A549 (cell line): ENCODE results near the gene PSORS1C1. TPM values are rescaled to one million over a fixed set of nuclear protein-coding genes. Genes with fewer than 3 reads are reported as not detected.

Source experiments
- ATAC-seq, 2 experiments: fragments of 200-7000 bp in 1 of 2; fragments of >200 bp in 1 of 2; cut with Nextera tagmentation in 1 of 2; cut with Tn5 transposase in 1 of 2; 3 replicates each; pipeline versions ENCODE4 v1.8.0 to v1.9.1; 2018 to 2020; ENCODE audit warnings: mild to moderate bottlenecking in 1 of 2, moderate library complexity in 1 of 2
- CTCF ChIA-PET: fragments of 300-600 bp; sonication (Branson Sonifier 250); formaldehyde crosslinking; extraction: SDS; loops from one replicate; lab custom pipeline; 2021; ENCODE audit warnings: antibody characterized with exemption, inconsistent platforms; lab: Yijun Ruan, JAX
- POLR2A ChIA-PET: fragments of 350-600 bp; formaldehyde crosslinking; extraction: SDS; loops from one replicate; lab custom pipeline; 2021; ENCODE audit warnings: antibody characterized with exemption, inconsistent platforms; lab: Yijun Ruan, JAX
- DNase-seq, 2 experiments: peaks; one replicate each; pipeline versions ENCODE4 v3.0.0 to v3.0.0-alpha.2; 2011 to 2016; ENCODE audit warnings: low read depth in 1 of 2, low spot score in 1 of 2
- FAIRE-seq: peaks from 2 replicates; lab custom pipeline; 2011; peaks lifted over from hg19 to GRCh38; lab: Jason Lieb, UNC
- H3K27ac ChIP-seq, 2 experiments: fragments of >200 bp; sonication (Bioruptor Twin); formaldehyde crosslinking; 3 replicates each; pipeline ENCODE4 v1.5.1; 2016 to 2017
- H3K4me1 ChIP-seq: fragments of >200 bp; sonication (Bioruptor Twin); formaldehyde crosslinking; 3 replicates; pipeline ENCODE4 v1.6.1; 2016
- H3K4me2 ChIP-seq: fragments of >200 bp; sonication (Bioruptor Twin); formaldehyde crosslinking; 3 replicates; pipeline ENCODE4 v1.6.1; 2016
- H3K4me3 ChIP-seq: fragments of >200 bp; sonication (Bioruptor Twin); formaldehyde crosslinking; 3 replicates; pipeline ENCODE4 v1.5.1; 2016
- H3K9me3 ChIP-seq: fragments of >200 bp; sonication (Bioruptor Twin); formaldehyde crosslinking; 3 replicates; pipeline ENCODE4 v1.6.1; 2016
- CBX2 ChIP-seq: fragments of 200-600 bp; sonication (generic); IDR thresholded peaks from 2 replicates; pipeline ENCODE4 v1.6.1; 2016; ENCODE audit warnings: low read depth, mild to moderate bottlenecking, borderline replicate concordance
- CEBPB ChIP-seq, 2 experiments: fragments of >200 bp in 1 of 2; sonication (Bioruptor Twin) in 1 of 2; formaldehyde crosslinking in 1 of 2; IDR thresholded peaks; 2 replicates each; pipeline ENCODE4 v1.6.1; 2012 to 2016
- EHF ChIP-seq: fragments of 250-450 bp; sonication (Bioruptor Pico); IDR thresholded peaks from 2 replicates; pipeline ENCODE4 v1.5.0; 2020; ENCODE audit warnings: mild to moderate bottlenecking
- ELK1 ChIP-seq: fragments of 150-350 bp; IDR thresholded peaks from 2 replicates; pipeline ENCODE4 v1.6.1; 2014; ENCODE audit warnings: low read depth, mild to moderate bottlenecking, low read length
- EP300 ChIP-seq, 2 experiments: fragments of >200 bp; sonication (Bioruptor Twin); formaldehyde crosslinking; IDR thresholded peaks; 2 replicates in 1 of 2; 3 replicates in 1 of 2; pipeline ENCODE4 v1.6.1; 2016 to 2017
- FOSB ChIP-seq: fragments of 250-450 bp; sonication (Bioruptor Pico); IDR thresholded peaks from 2 replicates; pipeline ENCODE4 v1.5.0; 2020; ENCODE audit warnings: mild to moderate bottlenecking, moderate library complexity
- FOSL2 ChIP-seq, 2 experiments: fragments of 450-650 bp in 1 of 2; fragments of >200 bp in 1 of 2; sonication (Bioruptor Twin) in 1 of 2; formaldehyde crosslinking; IDR thresholded peaks; 2 replicates each; pipeline versions ENCODE4 v1.5.0 to v1.6.1; 2016 to 2020; ENCODE audit warnings: mild to moderate bottlenecking in 1 of 2, moderate library complexity in 1 of 2
- GATA3 ChIP-seq: IDR thresholded peaks from 2 replicates; pipeline ENCODE4 v1.6.1; 2012; ENCODE audit warnings: borderline replicate concordance
- HEYL ChIP-seq: fragments of 250-450 bp; sonication (Bioruptor Pico); IDR thresholded peaks from 2 replicates; pipeline ENCODE4 v1.8.0; 2021; ENCODE audit warnings: mild to moderate bottlenecking, moderate library complexity
- HOXA7 ChIP-seq: fragments of 250-450 bp; sonication (Bioruptor Pico); IDR thresholded peaks from 2 replicates; pipeline ENCODE4 v1.5.0; 2020; ENCODE audit warnings: mild to moderate bottlenecking, moderate library complexity
- HOXB13 ChIP-seq: fragments of 250-450 bp; sonication (Bioruptor Pico); IDR thresholded peaks from 2 replicates; pipeline ENCODE4 v1.5.0; 2020; ENCODE audit warnings: low read depth, mild to moderate bottlenecking, moderate library complexity
- HOXB5 ChIP-seq: fragments of 250-450 bp; sonication (Bioruptor Pico); IDR thresholded peaks from 2 replicates; pipeline ENCODE4 v1.5.0; 2020; ENCODE audit warnings: mild to moderate bottlenecking, moderate library complexity
- JUNB ChIP-seq: fragments of >200 bp; sonication (Bioruptor Twin); formaldehyde crosslinking; IDR thresholded peaks from 2 replicates; pipeline ENCODE4 v1.6.1; 2016
- KDM5A ChIP-seq: fragments of 200-600 bp; sonication (generic); IDR thresholded peaks from 2 replicates; pipeline ENCODE4 v1.6.1; 2016; ENCODE audit warnings: antibody characterized with exemption, mild to moderate bottlenecking
- MAFK ChIP-seq: fragments of 450-650 bp; IDR thresholded peaks from 2 replicates; pipeline ENCODE4 v1.6.1; 2014; ENCODE audit not compliant: partially characterized antibody
- MAZ ChIP-seq: fragments of 150-350 bp; IDR thresholded peaks from 2 replicates; pipeline ENCODE4 v1.6.1; 2014; ENCODE audit warnings: antibody characterized with exemption, low read depth, low read length, borderline replicate concordance
- NFE2L2 ChIP-seq: fragments of 150-350 bp; conservative IDR thresholded peaks from 2 replicates; pipeline ENCODE4 v1.6.1; 2014; ENCODE audit warnings: low read length
- POLR2A ChIP-seq: IDR thresholded peaks from 2 replicates; pipeline ENCODE4 v1.6.1; 2012; ENCODE audit warnings: mild to moderate bottlenecking, low read length
- POLR2AphosphoS2 ChIP-seq: conservative IDR thresholded peaks from 2 replicates; pipeline ENCODE4 v1.6.1; 2012; ENCODE audit warnings: low read length, improper control_type of control experiment, inconsistent platforms
- RAD21 ChIP-seq, 2 experiments: fragments of >200 bp in 1 of 2; sonication (Bioruptor Twin) in 1 of 2; formaldehyde crosslinking in 1 of 2; IDR thresholded peaks in 1 of 2; conservative IDR thresholded peaks in 1 of 2; 2 replicates in 1 of 2; 3 replicates in 1 of 2; pipeline ENCODE4 v1.6.1; 2012 to 2018; ENCODE audit warnings: inconsistent platforms in 1 of 2
- RCOR1 ChIP-seq: fragments of 150-350 bp; IDR thresholded peaks from 2 replicates; pipeline ENCODE4 v1.6.1; 2014; ENCODE audit warnings: antibody characterized with exemption, low read length, low read depth
- RNF2 ChIP-seq: fragments of 200-600 bp; sonication (generic); IDR thresholded peaks from 2 replicates; pipeline ENCODE4 v1.6.1; 2016; ENCODE audit warnings: low read depth, mild to moderate bottlenecking, antibody characterized with exemption, moderate library complexity, borderline replicate concordance
- TFCP2L1 ChIP-seq: fragments of 250-450 bp; sonication (Bioruptor Pico); IDR thresholded peaks from 2 replicates; pipeline ENCODE4 v1.5.0; 2021; ENCODE audit warnings: mild to moderate bottlenecking
- ZFP36 ChIP-seq: fragments of 450-650 bp; IDR thresholded peaks from 2 replicates; pipeline ENCODE4 v1.6.1; 2014; ENCODE audit warnings: borderline replicate concordance; ENCODE audit not compliant: partially characterized antibody
- ZSCAN20 ChIP-seq: fragments of 250-450 bp; sonication (Bioruptor Pico); IDR thresholded peaks from 2 replicates; pipeline ENCODE4 v1.8.0; 2022; ENCODE audit warnings: mild to moderate bottlenecking, moderate library complexity
- WGBS: methylation state at CpG from one replicate; pipeline ENCODE4 v1.1.6; 2017; ENCODE audit errors: missing lambda C conversion rate; 5-methylcytosine and 5-hydroxymethylcytosine counted together
- polyA plus RNA-seq, 4 experiments: library from polyadenylated mRNA; depleted of rRNA in 3 of 4; stranded (reverse); fragments of >200 nt; fragmentation: RNase III in 1 of 4; extraction: RNeasy Plus Mini Kit Qiagen cat#74134 plus additional on column Dnase treatment in 1 of 4; gene quantifications; 2 replicates in 3 of 4; 3 replicates in 1 of 4; pipeline ENCODE4 v1.2.3, GENCODE V29; 2011 to 2017
- TF ChIP-seq, protein P1 (sequence below): fragments of >200 bp; sonication (Bioruptor Twin); formaldehyde crosslinking; IDR thresholded peaks from 2 replicates; pipeline ENCODE4 v1.6.1; 2016

PSORS1C1 gene
- polyA plus RNA-seq, 2 of the 4 experiments (the other 2 are of a cell fraction) = 2.3 to 4.3 TPM

GRCh38 chr6:31090275-31090972 lies 24.2 kb upstream of the PSORS1C1 start:
- FAIRE-seq = no peak
- H3K4me3 ChIP-seq = no peak overlapping the region
- no peak overlapping the region for H3K4me2 ChIP-seq
- WGBS = 81% methylated on average over 3 of the region's 3 CpGs
- H3K9me3 ChIP-seq = no peaks in the 10 kb centered on the region
- no peak overlapping the region for H3K27ac ChIP-seq
- peaks cover 22% of the 10 kb centered on the region for H3K4me1 ChIP-seq
- TF ChIP-seq FOSB (CRISPR knock-in tag) (no peak), CEBPB (IDR thresholded peaks at IDR 0.05) (no peak), FOSL2 (IDR thresholded peaks at IDR 0.05) (no peak), FOSL2 (CRISPR knock-in tag; IDR thresholded peaks at IDR 0.05) (no peak), HEYL (no peak), GATA3 (no peak), JUNB (no peak), HOXB13 (CRISPR knock-in tag) (no peak), KDM5A (no peak), MAFK (no peak)
- ATAC-seq = no peak
- ChIA-PET POLR2A (no interaction called here), CTCF (interaction anchor here (0.6 to 2.3 kb wide), 9 partner anchors 9 to 368 kb away, joined by 3 to 10 read pairs (median 5); partner anchors contain the start of gene PSORS1C1)
- DNase-seq = no peak

- CTCF ChIA-PET = interaction anchor here (0.6 to 2.3 kb wide), 6 partner anchors 10 to 369 kb away, joined by 3 to 10 read pairs (median 6); partner anchors contain the start of gene PSORS1C1
- H3K4me1 ChIP-seq = peaks cover 22% of the 10 kb centered on the region
- TF ChIP-seq ZSCAN20 (CRISPR knock-in tag) (no peak), FOSL2 (IDR thresholded peaks at IDR 0.05) (no peak), FOSL2 (CRISPR knock-in tag; IDR thresholded peaks at IDR 0.05) (no peak), POLR2A (no peak), HOXA7 (CRISPR knock-in tag) (no peak), NFE2L2 (no peak), HEYL (no peak), RCOR1 (no peak), CBX2 (no peak), ELK1 (no peak)
- TF ChIP-seq, all 56 proteins: peak for 0
- ATAC-seq (no peak), DNase-seq (no peak), FAIRE-seq (no peak)
- Histone ChIP-seq H3K27ac (no peak overlapping the region), H3K9me3 (no peaks in the 10 kb centered on the region), H3K4me2 (no peak overlapping the region), H3K4me3 (no peak overlapping the region)
- POLR2A ChIA-PET = no interaction called here
- 88% methylated on average over 6 of the region's 6 CpGs for WGBS
Measured at GRCh38 chr6:31090973-31091364, 23.6 kb upstream of the PSORS1C1 start.

DNA sequence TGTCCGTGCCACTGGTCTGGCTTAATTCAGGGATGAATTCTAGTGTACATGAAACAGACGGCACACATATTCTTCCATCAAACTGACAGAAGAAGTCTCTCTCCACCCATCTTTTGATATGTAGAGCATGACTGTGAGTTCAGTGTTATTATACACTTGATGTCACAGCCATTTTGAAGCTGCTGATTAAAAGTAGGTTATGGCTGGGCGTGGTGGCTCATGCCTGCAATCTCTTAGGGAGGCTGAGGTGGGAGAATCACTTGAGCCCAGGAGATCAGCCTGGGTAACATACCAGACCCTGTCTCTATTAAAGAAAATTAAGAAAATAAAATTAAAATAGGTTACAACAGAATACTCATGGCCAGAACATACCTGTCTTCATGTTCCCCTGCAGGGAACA lies 22.9 kb upstream of the PSORS1C1 start:
- FAIRE-seq (no peak), DNase-seq (no peak), ATAC-seq (no peak)
- WGBS = 53% methylated on average over 3 of the region's 3 CpGs
- Histone ChIP-seq H3K27ac (no peak overlapping the region), H3K4me1 (peaks cover 22% of the 10 kb centered on the region), H3K9me3 (no peaks in the 10 kb centered on the region), H3K4me3 (no peak overlapping the region), H3K4me2 (no peak overlapping the region)
- POLR2A ChIA-PET = no interaction called here
- CTCF ChIA-PET = interaction anchor here (0.6 to 3.8 kb wide), 8 partner anchors 9 to 550 kb away, joined by 3 to 19 read pairs (median 4); no protein-coding TSS in a partner anchor
- TF ChIP-seq ZFP36 = no peak
- no peak for TF ChIP-seq TFCP2L1 (CRISPR knock-in tag)
- no peak for TF ChIP-seq POLR2AphosphoS2
- no peak for TF ChIP-seq EHF (CRISPR knock-in tag)
- TF ChIP-seq, protein P1, sequence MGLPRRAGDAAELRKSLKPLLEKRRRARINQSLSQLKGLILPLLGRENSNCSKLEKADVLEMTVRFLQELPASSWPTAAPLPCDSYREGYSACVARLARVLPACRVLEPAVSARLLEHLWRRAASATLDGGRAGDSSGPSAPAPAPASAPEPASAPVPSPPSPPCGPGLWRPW = no peak
- no peak for TF ChIP-seq MAZ
- no peak for TF ChIP-seq RNF2
- no peak for TF ChIP-seq EP300 (IDR thresholded peaks at IDR 0.05)
- no peak for TF ChIP-seq RAD21 (conservative IDR thresholded peaks at IDR 0.05 in 1 of 2, IDR thresholded peaks at IDR 0.05 in 1 of 2)
- TF ChIP-seq HOXB5 = no peak
